CD4-positive, alpha-beta T cell treated with Interleukin-6 for 4 hours (primary cell): Measurements from ENCODE around the gene TRIO.
"Not testable (repeated sequence)": the region's sequence is repeated elsewhere in the genome, so short reads cannot be mapped to it uniquely, and the experiment has no call there.

Experiments used
- DNase-seq: peaks from one replicate; pipeline ENCODE4 v3.0.0-alpha.2; 2020; ENCODE audit warnings: mixed read lengths

The TRIO gene

GRCh38 chr5:14525397-14525796, 382.3 kb downstream of the TRIO start:
- no peak for DNase-seq

GRCh38 chr5:14526493-14526892, 383.4 kb downstream of the TRIO start:
- DNase-seq: no peak

DNA sequence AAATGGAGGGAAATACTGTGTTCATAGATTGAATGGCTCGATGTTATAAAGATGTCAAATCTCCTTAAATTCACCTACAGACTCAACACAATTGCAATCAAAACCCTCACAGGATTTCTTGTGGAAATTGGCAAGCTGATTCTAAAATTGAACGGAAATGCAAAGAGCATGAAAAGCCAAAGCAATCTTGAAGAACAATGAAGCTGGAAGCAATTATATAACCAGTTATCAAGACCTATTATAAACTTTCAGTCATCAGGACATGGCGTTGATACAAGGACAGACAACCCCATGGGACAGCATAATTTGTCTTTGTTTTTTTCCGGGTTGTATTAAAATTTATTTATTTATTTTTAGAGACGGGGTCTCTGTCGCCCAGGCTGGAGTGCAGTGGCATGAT, 385.0 kb downstream of the TRIO start:
- DNase-seq: no peak

DNA sequence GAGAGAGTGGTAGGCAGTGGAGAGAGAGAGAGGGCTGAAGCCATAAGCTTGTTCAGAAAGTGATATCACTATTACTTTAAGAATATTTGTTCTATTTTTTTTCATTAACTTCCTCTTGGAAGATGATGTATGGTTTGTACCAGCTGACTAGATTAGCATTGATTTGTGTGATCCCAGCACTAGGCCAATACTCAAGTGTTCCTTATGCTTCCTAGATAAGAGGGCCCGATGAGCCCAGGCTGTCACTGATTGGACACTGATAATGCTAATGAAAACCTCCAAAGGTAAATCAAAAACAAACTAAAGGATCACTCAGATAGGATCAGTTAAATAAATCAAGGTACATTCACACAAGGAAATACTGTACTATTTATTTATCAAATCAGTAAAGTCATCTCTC, 385.8 kb downstream of the TRIO start:
- no peak for DNase-seq

GRCh38 chr5:14531668-14532067, 388.5 kb downstream of the TRIO start:
- DNase-seq: no peak

- DNase-seq: no peak
These were observed 389.0 kb downstream of the TRIO start for GRCh38 chr5:14532180-14532579.

GRCh38 chr5:14534773-14535172, 391.6 kb downstream of the TRIO start:
- no peak for DNase-seq

GRCh38 chr5:14545308-14545707, 402.2 kb downstream of the TRIO start:
- DNase-seq: no peak

DNA sequence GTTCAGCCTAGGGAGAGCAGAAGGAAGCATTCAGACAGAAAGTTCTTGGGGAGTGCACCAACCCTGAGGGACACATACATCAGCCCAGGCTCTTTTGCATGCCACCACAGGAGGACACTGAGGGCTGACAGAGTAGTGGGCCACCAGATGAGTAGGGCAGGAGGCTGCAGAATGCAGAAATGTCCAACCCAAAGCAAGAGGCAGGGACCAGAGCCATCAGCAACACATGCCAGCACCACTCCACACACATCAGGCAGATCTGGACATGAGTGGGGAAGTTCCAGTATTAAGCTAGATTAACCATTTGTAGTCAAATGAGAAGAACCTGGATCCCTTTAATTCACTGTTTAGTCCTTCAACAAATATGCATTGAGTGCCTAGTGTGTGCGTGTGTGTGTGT, 402.7 kb downstream of the TRIO start:
- DNase-seq: no peak

DNA sequence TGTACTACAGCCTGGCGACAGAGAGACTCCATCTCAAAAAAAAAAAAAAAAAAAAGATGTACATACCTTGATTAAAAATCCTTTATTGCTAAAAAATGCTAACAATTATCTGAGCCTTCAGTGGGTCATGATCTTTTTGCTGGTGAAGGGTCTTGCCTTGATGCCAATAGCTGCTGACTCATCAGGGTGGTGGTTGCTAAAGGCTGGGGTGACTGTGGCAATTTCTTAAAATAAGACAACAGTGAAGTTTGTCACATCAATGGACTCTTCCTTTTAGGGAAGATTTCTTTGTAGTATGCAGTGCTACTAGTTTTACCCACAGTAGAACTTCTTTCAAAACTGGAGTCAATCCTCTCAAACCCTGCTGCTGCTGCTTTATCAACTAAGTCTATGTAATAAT, 404.5 kb downstream of the TRIO start:
- no peak for DNase-seq

DNA sequence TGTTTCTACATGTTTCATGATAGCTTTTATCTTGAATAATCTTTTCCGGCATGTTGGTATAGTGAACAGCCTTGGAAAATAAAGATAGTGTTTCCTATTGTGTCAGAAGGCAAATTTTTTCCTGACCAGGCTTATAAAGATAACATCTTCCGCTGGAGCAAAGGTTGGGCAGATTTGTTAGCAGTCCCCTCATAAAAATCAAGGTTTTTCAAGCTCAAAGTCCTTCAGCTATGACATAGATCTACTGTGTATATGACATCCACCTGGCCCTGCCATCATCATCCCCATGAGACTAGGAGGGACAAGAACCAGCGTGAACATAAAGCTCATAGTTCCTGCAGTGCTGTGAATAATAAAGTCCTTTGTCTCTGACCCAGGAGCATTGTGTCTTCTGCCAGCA, 408.1 kb downstream of the TRIO start:
- no peak for DNase-seq

- no peak for DNase-seq
These were observed 408.9 kb downstream of the TRIO start for GRCh38 chr5:14552017-14552416.

- not testable (repeated sequence) for DNase-seq
These were observed 411.1 kb downstream of the TRIO start for GRCh38 chr5:14554288-14554687.

- no peak for DNase-seq
These were observed 412.9 kb downstream of the TRIO start for GRCh38 chr5:14556015-14556414.

DNA sequence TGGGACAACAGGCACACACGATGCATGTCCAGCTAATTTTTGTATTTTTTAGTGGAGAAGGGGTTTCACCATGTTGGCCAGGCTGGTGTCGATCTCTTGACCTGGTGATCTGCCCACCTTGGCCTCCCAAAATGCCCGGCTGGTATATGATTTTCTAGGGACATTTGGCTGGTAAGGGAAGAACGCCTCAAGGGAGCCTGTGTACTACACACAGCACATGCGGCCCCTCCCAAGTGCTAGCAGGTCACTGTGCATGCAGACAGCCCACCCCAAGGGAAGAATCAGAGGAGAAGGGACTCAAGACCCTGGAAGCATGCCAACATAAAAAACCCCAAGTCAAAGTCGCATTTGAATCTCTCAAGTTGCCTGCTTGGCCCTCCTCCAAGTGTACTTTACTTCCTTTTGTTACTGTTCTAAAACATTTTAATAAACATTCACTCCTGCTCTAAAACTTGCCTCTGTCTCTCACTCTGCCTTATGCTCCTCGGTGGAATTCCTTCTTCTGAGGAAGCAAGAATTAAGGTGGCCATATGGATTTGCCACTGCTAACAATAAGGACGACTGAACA, 414.1 kb downstream of the TRIO start:
- no peak for DNase-seq

DNA sequence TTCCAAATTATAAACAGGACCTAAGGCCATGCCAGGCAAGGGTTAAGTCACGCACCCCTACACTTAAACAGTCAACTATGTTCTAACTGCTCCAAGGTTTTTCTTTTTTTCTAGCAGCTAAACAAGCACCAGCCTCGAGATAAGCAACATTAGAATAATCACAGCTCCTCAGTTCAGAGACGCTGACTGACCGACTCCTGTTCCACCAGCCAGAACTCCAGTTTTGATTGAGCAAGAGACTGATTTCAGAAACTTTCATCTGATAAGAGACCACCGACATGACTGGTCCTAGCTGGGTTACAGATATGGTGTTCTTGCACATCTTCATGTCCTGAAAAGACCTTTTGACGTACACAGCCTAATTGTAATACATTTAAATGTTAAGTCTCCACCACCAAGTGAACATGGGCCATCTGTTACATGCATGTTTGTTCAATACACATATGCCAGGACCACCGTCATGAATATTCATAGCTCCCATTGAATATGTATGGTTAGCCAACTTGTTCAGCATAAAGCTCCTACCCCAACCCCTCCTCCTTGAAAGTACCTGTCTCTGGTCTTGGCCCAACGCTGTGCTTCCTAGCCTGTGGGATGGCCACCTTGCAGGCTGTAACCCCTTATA, 414.8 kb downstream of the TRIO start:
- DNase-seq: no peak
